K562 (cell line): ENCODE measurements around the gene WSCD1. TPM values are rescaled to one million over a fixed set of nuclear protein-coding genes. Genes with fewer than 3 reads are reported as not detected.

Experiments used
- ATAC-seq: fragments of 200-7000 bp; cut with Tn5 transposase; 3 replicates; pipeline ENCODE4 v1.9.1; 2020; ENCODE audit warnings: moderate library complexity
- BruUV-seq: library from RNA; stranded (reverse); fragments of 400-500 nt; replicated peaks from 2 replicates; lab custom pipeline; 2021; lab: Mats Ljungman, UMichigan
- CTCF ChIA-PET: fragments of 300-600 bp; formaldehyde crosslinking; extraction: SDS; loops from one replicate; lab custom pipeline; 2021; ENCODE audit warnings: low intra/inter-chr PET ratio; lab: Yijun Ruan, JAX
- POLR2A ChIA-PET: fragments of 300-600, 350-650 bp; sonication (Branson Sonifier 250); formaldehyde crosslinking; extraction: SDS; loops from one replicate; lab custom pipeline; 2021; ENCODE audit warnings: antibody characterized with exemption, inconsistent platforms; lab: Yijun Ruan, JAX
- DNase-seq, 4 experiments: peaks; one replicate each; pipeline versions ENCODE4 v3.0.0 to v3.0.0-alpha.2; 2011 to 2018; ENCODE audit warnings: low spot score in 3 of 4, mixed read lengths in 3 of 4; ENCODE audit errors: extremely low read depth in 1 of 4
- FAIRE-seq: peaks from 2 replicates; lab custom pipeline; 2011; peaks lifted over from hg19 to GRCh38; lab: Jason Lieb, UNC
- H2AFZ ChIP-seq: 2 replicates; pipeline ENCODE4 v1.6.0; 2011; ENCODE audit warnings: low read depth, low read length, control low read depth, inconsistent platforms
- H3K27ac ChIP-seq: fragments of 200-600 bp; 3 replicates; pipeline ENCODE4 v1.8.0; 2011; ENCODE audit warnings: low read depth, mild to moderate bottlenecking, control low read depth, inconsistent platforms, low read length, moderate library complexity, mixed read lengths; ENCODE audit errors: extremely low read depth
- H3K27me3 ChIP-seq, 2 experiments: fragments of 300-600 bp in 1 of 2; 2 replicates in 1 of 2; 3 replicates in 1 of 2; pipeline versions ENCODE4 v1.6.0 to v1.8.0; 2011; ENCODE audit warnings: inconsistent platforms in 2 of 2, low read length in 2 of 2, mild to moderate bottlenecking in 1 of 2, mixed read lengths in 1 of 2, moderate library complexity in 1 of 2; ENCODE audit not compliant: control insufficient read depth in 2 of 2, insufficient read depth in 2 of 2
- H3K36me3 ChIP-seq: fragments of 300-600 bp; 3 replicates; pipeline ENCODE4 v1.8.0; 2011; ENCODE audit warnings: mild to moderate bottlenecking, low read length, inconsistent platforms; ENCODE audit not compliant: control insufficient read depth, insufficient read depth
- H3K4me1 ChIP-seq, 2 experiments: fragments of 200-600 bp in 1 of 2; replicated peaks in 1 of 2; 2 replicates in 1 of 2; 3 replicates in 1 of 2; pipeline versions ENCODE4 v1.5.1 to v1.8.0; 2011; ENCODE audit warnings: inconsistent platforms in 2 of 2, low read length in 2 of 2, mild to moderate bottlenecking in 1 of 2, mixed read lengths in 1 of 2, moderate library complexity in 1 of 2; ENCODE audit not compliant: control insufficient read depth in 2 of 2, insufficient read depth in 2 of 2
- H3K4me2 ChIP-seq: 2 replicates; pipeline ENCODE4 v1.6.1; 2011; ENCODE audit warnings: low read length, control low read depth, inconsistent platforms, mixed read lengths; ENCODE audit not compliant: insufficient read depth
- H3K4me3 ChIP-seq: fragments of 200-600 bp; sonication (generic), shearing (Covaris generic); 2 replicates; pipeline ENCODE4 v1.5.1; 2016; ENCODE audit warnings: control low read depth, inconsistent platforms
- H3K79me2 ChIP-seq: fragments of 200-600 bp; 3 replicates; pipeline ENCODE4 v1.8.0; 2011; ENCODE audit warnings: low read length, inconsistent platforms; ENCODE audit not compliant: control insufficient read depth, insufficient read depth
- H3K9ac ChIP-seq, 2 experiments: 2 replicates each; pipeline versions ENCODE4 v1.6.0 to v1.6.1; 2011; ENCODE audit warnings: low read depth in 2 of 2, low read length in 2 of 2, control low read depth in 1 of 2, inconsistent platforms in 1 of 2, mild to moderate bottlenecking in 1 of 2, mixed read lengths in 1 of 2; ENCODE audit not compliant: insufficient read depth in 1 of 2
- H3K9me1 ChIP-seq: one replicate; pipeline ENCODE4 v1.6.0; 2011; ENCODE audit warnings: inconsistent platforms, mild to moderate bottlenecking, low read length, moderate library complexity; ENCODE audit not compliant: control insufficient read depth, insufficient read depth
- H3K9me3 ChIP-seq: replicated peaks from 2 replicates; pipeline ENCODE4 v1.5.1; 2011; ENCODE audit warnings: low read depth, low read length, inconsistent platforms; ENCODE audit not compliant: control insufficient read depth, insufficient read depth
- H4K20me1 ChIP-seq: replicated peaks from 2 replicates; pipeline ENCODE4 v1.6.1; 2011; ENCODE audit warnings: low read length, inconsistent platforms, mixed read lengths; ENCODE audit not compliant: control insufficient read depth, insufficient read depth
- FOXA3 ChIP-seq, 2 experiments: fragments of 450-650 bp in 1 of 2; sonication (generic) in 1 of 2; formaldehyde crosslinking; IDR thresholded peaks in 1 of 2; conservative IDR thresholded peaks in 1 of 2; 2 replicates each; pipeline versions ENCODE4 v1.4.0 to v1.8.0; 2020 to 2022; ENCODE audit warnings: mild to moderate bottlenecking in 2 of 2, missing genetic modification reagents in 1 of 2
- RFX1 ChIP-seq: fragments of 450-650 bp; IDR thresholded peaks from 2 replicates; pipeline ENCODE4 v1.6.1; 2016; ENCODE audit warnings: mild to moderate bottlenecking, moderate library complexity
- RFX5 ChIP-seq: IDR thresholded peaks from 2 replicates; pipeline ENCODE4 v1.6.1; 2011; ENCODE audit warnings: low read depth, mild to moderate bottlenecking, improper control_type of control experiment, low read length
- SREBF2 ChIP-seq: sonication (generic); formaldehyde crosslinking; IDR thresholded peaks from 2 replicates; pipeline ENCODE4 v1.4.0; 2020; ENCODE audit warnings: mild to moderate bottlenecking, missing genetic modification reagents
- TAL1 ChIP-seq: fragments of 450-650 bp; IDR thresholded peaks from 2 replicates; pipeline ENCODE4 v1.6.1; 2016; ENCODE audit warnings: mild to moderate bottlenecking
- TCF3 ChIP-seq: sonication (generic); formaldehyde crosslinking; IDR thresholded peaks from 2 replicates; pipeline ENCODE4 v1.4.0; 2020; ENCODE audit warnings: mild to moderate bottlenecking, missing genetic modification reagents
- ZNF184 ChIP-seq: sonication (generic); formaldehyde crosslinking; IDR thresholded peaks from 2 replicates; pipeline ENCODE4 v1.5.0; 2020; ENCODE audit warnings: missing genetic modification reagents
- WGBS: fragments of 100-300 bp; shearing (Covaris generic); methylation state at CpG from one replicate; pipeline ENCODE4 v1.1.6; 2016; ENCODE audit warnings: low coverage, mixed read lengths; ENCODE audit not compliant: insufficient coverage; ENCODE audit errors: missing lambda C conversion rate; 5-methylcytosine and 5-hydroxymethylcytosine counted together
- in situ Hi-C: fragments of 300-500 bp; cut with MboI; formaldehyde crosslinking; loops from 4 replicates; pipeline ENCODE4 v1.15.0; 2018; ENCODE audit warnings: inconsistent platforms, mixed read lengths
- intact Hi-C: fragments of 100-400 bp; cut with micrococcal nuclease; formaldehyde crosslinking; loops from 2 replicates; pipeline ENCODE4 v1.14.2; 2022
- polyA plus RNA-seq, 8 experiments: library from polyadenylated mRNA; depleted of rRNA in 4 of 8; stranded (reverse) in 5 of 8; unstranded in 3 of 8; fragments of >200 nt; fragmentation: Nextera tagmentation in 2 of 8; fragmentation: Illumina TruSeq in 1 of 8; extraction: Ambion mirVana in 2 of 8; extraction: Trizol in 1 of 8; gene quantifications; 2 replicates each; pipeline versions ENCODE4 v1.2.1 to v1.2.3, GENCODE V29; 2011 to 2014; ENCODE audit warnings: inconsistent platforms in 1 of 8, missing spikeins in 1 of 8
- total RNA-seq, 7 experiments: library from RNA; depleted of rRNA in 6 of 7; stranded (reverse); fragments of >200 nt in 6 of 7; fragmentation: Illumina TruSeq in 2 of 7; extraction: Trizol in 2 of 7; gene quantifications; 2 replicates each; pipeline versions ENCODE4 v1.2.1 to v1.2.3, GENCODE V29; 2011 to 2021; ENCODE audit warnings: low replicate concordance in 1 of 7
- TF ChIP-seq, protein P1 (sequence below): sonication (generic); formaldehyde crosslinking; IDR thresholded peaks from 2 replicates; pipeline ENCODE4 v1.8.0; 2022; ENCODE audit warnings: missing genetic modification reagents, mild to moderate bottlenecking, moderate library complexity, borderline replicate concordance

WSCD1 gene
- total and polyA plus RNA-seq, 9 of the 15 experiments (the other 6 are each of a cell fraction or from before 2014, with no cell fraction given) = not detected

DNA sequence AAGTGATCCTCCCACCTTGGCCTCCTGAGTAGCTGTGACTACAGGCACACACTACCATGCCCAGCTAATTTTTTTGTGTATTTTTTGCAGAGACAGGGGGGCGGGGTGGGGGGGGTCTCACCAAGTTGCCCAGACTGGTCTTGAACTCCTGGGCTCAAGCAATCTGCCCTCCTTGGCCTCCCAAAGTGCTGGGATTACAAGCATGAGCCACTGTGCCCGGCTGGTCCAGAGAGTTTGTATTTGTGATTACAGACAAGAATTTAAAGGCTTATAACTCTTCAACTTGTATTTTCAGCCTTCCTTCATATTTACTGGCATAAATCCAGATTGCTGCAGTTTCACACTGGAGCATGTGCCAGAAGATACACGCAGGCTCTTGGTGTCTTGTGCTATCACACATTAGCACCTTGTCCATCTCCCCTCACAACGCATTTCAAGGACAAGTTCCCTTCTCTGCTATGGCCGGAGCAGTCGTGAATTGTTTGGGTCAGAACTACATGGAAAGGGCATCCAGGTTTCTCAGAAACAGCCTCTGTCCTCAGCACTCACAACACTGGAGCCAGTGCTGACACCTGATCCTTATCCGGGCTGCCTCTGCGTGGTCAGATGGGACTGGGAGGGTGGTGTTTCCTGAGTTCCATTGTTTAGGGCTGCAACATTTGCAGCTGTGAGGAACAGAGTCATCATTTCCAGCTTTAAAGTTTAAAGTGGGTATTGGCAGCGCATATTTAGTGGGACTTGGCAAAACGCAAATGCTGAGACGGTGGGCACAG is 28.1 kb downstream of the WSCD1 start:
- POLR2A ChIA-PET = interaction anchor here (0.6 kb wide), 1 partner anchor 92 kb away, joined by 3 read pairs; no protein-coding TSS in a partner anchor
- Histone ChIP-seq H3K9me3 (no peaks in the 10 kb centered on the region), H3K9me1 (no peaks in the 10 kb centered on the region), H3K4me2 (no peak overlapping the region), H2AFZ (no peak overlapping the region), H3K36me3 (no peaks in the 10 kb centered on the region), H3K27ac (no peak overlapping the region), H3K27me3 (peaks cover 0 to 37% of the 10 kb centered on the region in 2 experiments; a peak in 2 of 5 replicates), H4K20me1 (no peaks in the 10 kb centered on the region; the same call in 1 of the 2 replicates), H3K9ac (no peak overlapping the region), H3K4me3 (no peak overlapping the region), H3K79me2 (no peaks in the 10 kb centered on the region), H3K4me1 (no peaks in the 10 kb centered on the region; a peak in 1 of 5 replicates)
- in situ Hi-C loops (no loop called here), intact Hi-C loops (no loop called here)
- TF ChIP-seq SREBF2 (CRISPR knock-in tag) = no peak
- peak; percentile 19; the same call in 1 of the 2 replicates for TF ChIP-seq TAL1
- 0 out of 2 replicates have a peak, but pooled peaks have one; percentile 7 for TF ChIP-seq TCF3 (CRISPR knock-in tag)
- no peak for TF ChIP-seq RFX5
- TF ChIP-seq, protein P1, sequence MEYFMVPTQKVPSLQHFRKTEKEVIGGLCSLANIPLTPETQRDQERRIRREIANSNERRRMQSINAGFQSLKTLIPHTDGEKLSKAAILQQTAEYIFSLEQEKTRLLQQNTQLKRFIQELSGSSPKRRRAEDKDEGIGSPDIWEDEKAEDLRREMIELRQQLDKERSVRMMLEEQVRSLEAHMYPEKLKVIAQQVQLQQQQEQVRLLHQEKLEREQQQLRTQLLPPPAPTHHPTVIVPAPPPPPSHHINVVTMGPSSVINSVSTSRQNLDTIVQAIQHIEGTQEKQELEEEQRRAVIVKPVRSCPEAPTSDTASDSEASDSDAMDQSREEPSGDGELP (CRISPR knock-in tag) = no peak
- no peak for TF ChIP-seq RFX1
- TF ChIP-seq ZNF184 (CRISPR knock-in tag) = no peak
- TF ChIP-seq FOXA3 (CRISPR knock-in tag; conservative IDR thresholded peaks at IDR 0.05 in 1 of 2, IDR thresholded peaks at IDR 0.05 in 1 of 2) = no peak
- CTCF ChIA-PET = no interaction called here
- WGBS = 5% methylated on average over 6 of the region's 11 CpGs
- no peak for ATAC-seq
- FAIRE-seq = no peak
- DNase-seq = peak in 2 of 4 experiments; percentile 2 to 6
- BruUV-seq = no TSS peak
